Colonic mucosa (tissue), 4 donors: ENCODE measurements around the gene FOXA3. TPM values are rescaled to one million over a fixed set of nuclear protein-coding genes. Genes with fewer than 3 reads are reported as not detected.

ENCODE experiments used
- DNase-seq: peaks from one replicate; pipeline ENCODE4 v3.0.0-alpha.2; 2020
- H3K27ac ChIP-seq: fragments of 200-600 bp; one replicate; pipeline ENCODE4 v1.8.0; 2021
- H3K27me3 ChIP-seq: fragments of 200-600 bp; one replicate; pipeline ENCODE4 v1.8.0; 2021
- H3K36me3 ChIP-seq: fragments of 200-600 bp; one replicate; pipeline ENCODE4 v1.8.0; 2021
- H3K4me1 ChIP-seq: fragments of 200-600 bp; one replicate; pipeline ENCODE4 v1.8.0; 2021; ENCODE audit warnings: mild to moderate bottlenecking
- H3K4me3 ChIP-seq: fragments of 200-600 bp; one replicate; pipeline ENCODE4 v1.8.0; 2021
- H3K9ac ChIP-seq, 2 donors: one replicate each; pipeline ENCODE4 v1.7.0; 2013; ENCODE audit warnings: control low read depth in 2 of 2, low read depth in 2 of 2, low read length in 2 of 2
- H3K9me3 ChIP-seq: fragments of 200-600 bp; one replicate; pipeline ENCODE4 v1.8.0; 2021
- intact Hi-C: fragments of 100-400 bp; cut with DNase I; formaldehyde crosslinking; loops from one replicate; pipeline ENCODE4 v1.14.1; 2022
- total RNA-seq, 2 donors: library from RNA; stranded (reverse); fragmentation: NEBNext Ultra II Directional in 1 of 2; extraction: Animal tissue kit (Norgen Biotek cat#: 25700) in 1 of 2; gene quantifications; one replicate each; pipeline ENCODE4 v1.2.1, GENCODE V29; 2021
- TF ChIP-seq, protein P1 (sequence below): fragments of 200-600 bp; IDR thresholded peaks from one replicate; pipeline ENCODE4 v1.8.0; 2022; ENCODE audit warnings: antibody characterized with exemption, mild to moderate bottlenecking
- donor health status: healthy.
- donor health status: DM: no; HTN: no; CAD: no.
- donor health status: DM: no; HTN: no; CAD: no.

Gene FOXA3
- total RNA-seq, 2 donors from 2014 or later = 48.5 to 55.9 TPM

DNA sequence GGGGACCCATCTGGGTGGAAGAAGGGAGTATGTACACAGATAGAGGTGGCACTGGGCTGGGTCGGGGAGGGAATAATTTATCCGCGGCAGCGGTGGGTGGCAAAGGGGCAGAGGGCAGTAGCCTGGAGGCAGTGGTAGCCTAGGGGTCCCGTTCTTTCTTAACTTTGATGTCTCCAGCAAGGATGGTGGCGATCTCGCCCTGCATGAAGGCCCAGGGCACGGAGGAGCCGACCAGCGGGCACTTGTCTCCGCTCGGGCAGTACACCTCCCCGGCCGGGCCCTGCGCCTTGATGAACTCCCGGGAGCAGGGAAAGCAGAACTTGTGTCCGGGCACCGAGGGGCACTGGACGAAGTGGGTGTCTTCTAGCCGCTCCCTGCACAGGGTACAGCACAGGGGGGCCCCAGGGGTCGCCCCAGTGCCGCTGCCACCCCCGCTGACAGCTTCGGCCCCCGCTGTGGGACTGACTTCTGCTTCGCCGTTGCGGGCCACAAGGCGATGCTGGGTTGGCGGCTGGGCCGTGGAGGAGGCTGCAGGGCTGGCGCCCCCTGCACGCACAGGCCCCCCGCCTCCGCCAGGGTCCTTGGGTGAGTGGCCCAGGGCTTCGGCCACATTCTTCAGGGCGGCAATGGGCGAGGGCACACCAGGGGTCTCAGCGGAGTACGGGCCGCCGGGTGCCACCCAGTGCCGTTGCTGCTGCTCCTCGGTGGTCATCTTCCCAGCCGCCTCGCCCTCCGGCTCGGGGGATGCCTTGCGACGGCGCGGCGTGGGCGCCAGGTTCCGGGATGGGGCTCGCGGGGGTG is 20.0 kb downstream of the FOXA3 start:
- peak overlapping the region in 1 of 2 donors; percentile 16 for H3K9ac ChIP-seq
- H3K27ac ChIP-seq = no peak overlapping the region
- peaks cover 21% of the 10 kb centered on the region for H3K4me1 ChIP-seq
- no peaks in the 10 kb centered on the region for H3K9me3 ChIP-seq
- intact Hi-C loops = loop anchor here (1.0 to 10.0 kb wide), 2 partner anchors 21 to 69 kb away; partner anchors contain the start of genes RSPH6A and SYMPK
- H3K27me3 ChIP-seq = no peaks in the 10 kb centered on the region
- no peak overlapping the region for H3K4me3 ChIP-seq
- TF ChIP-seq, protein P1, sequence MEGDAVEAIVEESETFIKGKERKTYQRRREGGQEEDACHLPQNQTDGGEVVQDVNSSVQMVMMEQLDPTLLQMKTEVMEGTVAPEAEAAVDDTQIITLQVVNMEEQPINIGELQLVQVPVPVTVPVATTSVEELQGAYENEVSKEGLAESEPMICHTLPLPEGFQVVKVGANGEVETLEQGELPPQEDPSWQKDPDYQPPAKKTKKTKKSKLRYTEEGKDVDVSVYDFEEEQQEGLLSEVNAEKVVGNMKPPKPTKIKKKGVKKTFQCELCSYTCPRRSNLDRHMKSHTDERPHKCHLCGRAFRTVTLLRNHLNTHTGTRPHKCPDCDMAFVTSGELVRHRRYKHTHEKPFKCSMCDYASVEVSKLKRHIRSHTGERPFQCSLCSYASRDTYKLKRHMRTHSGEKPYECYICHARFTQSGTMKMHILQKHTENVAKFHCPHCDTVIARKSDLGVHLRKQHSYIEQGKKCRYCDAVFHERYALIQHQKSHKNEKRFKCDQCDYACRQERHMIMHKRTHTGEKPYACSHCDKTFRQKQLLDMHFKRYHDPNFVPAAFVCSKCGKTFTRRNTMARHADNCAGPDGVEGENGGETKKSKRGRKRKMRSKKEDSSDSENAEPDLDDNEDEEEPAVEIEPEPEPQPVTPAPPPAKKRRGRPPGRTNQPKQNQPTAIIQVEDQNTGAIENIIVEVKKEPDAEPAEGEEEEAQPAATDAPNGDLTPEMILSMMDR = no peak
- DNase-seq = no peak
- H3K36me3 ChIP-seq = no peaks in the 10 kb centered on the region

DNA sequence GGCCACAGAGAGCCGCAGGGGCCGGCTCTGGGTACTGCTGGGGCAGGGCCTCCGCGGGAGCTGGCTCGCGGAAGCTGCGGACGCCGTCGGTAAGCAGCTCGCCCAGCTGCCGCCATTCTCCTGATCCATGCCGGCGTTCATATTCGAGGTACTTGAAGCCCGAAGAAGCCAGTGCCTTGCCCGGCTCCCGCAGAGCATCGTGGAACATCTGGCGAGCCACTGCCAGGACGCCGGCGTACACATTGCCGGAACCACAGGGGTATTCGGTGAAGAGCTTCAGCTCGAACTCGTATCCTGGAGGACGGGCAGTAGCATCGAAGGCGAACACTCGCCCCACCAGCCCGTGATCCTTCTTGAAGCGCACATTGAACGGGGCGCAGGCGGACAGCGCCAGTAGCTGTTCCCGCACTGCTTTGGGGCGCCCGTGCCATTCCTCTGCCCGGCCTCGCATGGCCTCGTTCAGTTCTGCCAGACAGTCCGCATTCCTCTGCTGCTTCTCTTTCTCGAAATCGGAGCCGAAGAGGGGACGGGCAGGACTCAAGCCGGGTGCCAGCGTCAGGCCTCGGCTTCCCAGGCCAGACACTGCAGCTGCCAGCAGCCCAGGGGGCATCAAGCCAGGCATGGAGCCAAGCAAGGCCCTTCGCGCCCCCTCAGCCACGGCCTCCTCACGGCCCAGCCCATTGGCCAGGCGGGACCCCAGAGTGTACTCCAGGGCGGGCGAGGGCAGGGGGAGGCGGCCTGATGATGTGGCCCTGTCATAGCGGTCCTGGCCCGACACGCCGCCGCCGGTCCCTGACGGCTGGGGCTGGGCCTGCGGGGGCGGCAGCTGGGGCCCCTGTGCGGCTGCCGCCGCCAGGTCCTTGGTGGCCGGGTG is 20.8 kb downstream of the FOXA3 start:
- Histone ChIP-seq H3K4me1 (peaks cover 21% of the 10 kb centered on the region), H3K9me3 (no peaks in the 10 kb centered on the region), H3K9ac (peak overlapping the region; percentile 51 to 84), H3K4me3 (peak overlapping the region; percentile 89), H3K27me3 (no peaks in the 10 kb centered on the region), H3K36me3 (no peaks in the 10 kb centered on the region), H3K27ac (peak overlapping the region; percentile 89)
- intact Hi-C loops = loop anchor here (10.0 kb wide), 1 partner anchor 70 kb away; the partner anchor contains the start of gene RSPH6A
- no peak for DNase-seq
- TF ChIP-seq, protein P1 = no peak

DNA sequence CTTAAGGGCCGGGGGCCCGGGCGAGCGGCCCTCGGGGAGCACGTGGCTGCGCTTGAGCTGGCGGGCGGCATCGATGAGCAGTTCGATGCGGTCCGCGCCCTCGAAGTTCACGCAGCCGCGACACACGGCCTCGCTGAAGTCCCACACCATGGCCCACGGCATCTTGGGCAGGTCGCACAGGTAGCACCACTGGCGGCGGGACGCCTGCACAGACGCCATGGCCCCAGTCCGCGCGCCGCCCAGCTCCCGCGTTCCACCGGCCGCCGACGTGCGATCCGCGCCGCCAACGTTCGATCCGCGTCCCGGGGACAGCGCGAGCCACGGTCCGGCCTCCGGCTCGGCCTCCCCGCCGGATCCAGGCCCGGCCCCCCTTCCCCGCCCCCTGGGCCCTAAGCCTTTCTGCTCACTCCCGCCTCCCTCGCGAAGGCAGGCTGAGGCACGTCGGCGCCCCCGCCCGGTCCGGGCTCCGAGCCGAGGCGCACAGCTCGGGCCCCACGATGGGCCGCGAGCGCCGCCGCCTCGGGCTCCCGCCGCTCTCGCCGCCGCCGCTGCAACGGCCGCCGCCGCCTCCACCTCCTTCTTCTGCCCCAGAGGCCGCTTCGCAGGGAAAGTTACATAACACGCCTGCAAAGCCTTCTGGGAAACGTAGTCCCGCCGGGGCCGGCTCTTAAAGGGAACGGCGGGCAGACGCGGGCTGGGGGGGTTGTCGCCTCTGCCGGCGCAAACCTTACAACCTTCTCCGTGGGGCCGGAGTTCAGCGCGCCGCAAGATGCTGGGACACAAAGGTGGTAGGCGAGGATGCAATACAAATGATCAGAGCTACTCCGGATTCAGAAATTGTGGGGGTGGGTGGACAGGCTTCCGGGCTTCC is 21.7 kb downstream of the FOXA3 start, which contains the start of gene IRF2BP1:
IRF2BP1 (minus strand) TSS at position 586 of the 871 bp plus-strand sequence; CDS start at position 219, 367 bp downstream.
- intact Hi-C loops = loop anchor here (10.0 kb wide), 1 partner anchor 71 kb away; the partner anchor contains the start of gene RSPH6A
- Histone ChIP-seq H3K9me3 (no peaks in the 10 kb centered on the region), H3K27me3 (no peaks in the 10 kb centered on the region), H3K9ac (peak within 1 kb of the TSS; percentile 84 to 89), H3K4me1 (peaks cover 21% of the 10 kb centered on the region), H3K4me3 (peak within 1 kb of the TSS; percentile 89), H3K27ac (peak within 1 kb of the TSS; percentile 89), H3K36me3 (no peaks in the 10 kb centered on the region)
- TF ChIP-seq, protein P1 = no peak
- DNase-seq = peak; percentile 94

DNA sequence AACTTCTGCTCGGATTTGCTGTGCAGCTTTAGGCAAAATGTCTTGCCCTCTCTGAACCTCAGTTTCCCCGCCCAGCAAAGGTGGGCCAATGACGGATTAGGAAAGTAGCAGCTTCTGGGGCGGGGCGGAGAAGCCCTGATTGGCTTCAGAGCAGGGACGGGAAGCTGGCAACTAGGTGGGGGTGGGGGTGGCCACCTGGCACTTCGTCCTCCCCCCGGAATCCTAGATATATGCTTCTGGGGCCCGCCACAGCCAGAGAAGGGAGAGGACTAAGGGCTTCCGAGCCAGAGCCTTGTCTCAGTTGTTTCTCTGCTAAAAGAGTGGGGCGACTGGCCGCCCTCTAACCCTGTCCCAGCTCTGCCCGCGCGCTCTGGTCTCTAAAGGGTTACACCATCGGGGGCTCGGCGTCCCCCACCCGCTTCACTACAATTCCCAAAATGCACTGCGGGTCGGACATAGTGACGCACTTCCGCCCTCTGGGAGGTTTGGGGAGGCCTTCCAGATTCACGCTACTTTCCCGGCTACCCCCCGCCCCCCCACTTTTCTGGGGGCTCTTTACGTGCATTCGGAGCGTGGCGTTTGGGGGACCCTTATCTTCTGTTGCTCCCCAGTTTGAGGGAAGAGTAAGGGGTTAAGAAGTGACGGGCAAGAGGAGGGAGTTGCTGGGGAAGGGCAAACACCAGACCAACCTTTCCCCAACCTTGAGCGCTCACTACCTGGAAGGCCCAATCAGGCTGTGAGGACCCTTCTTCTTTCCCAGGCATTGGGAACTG is 22.5 kb downstream of the FOXA3 start:
- Histone ChIP-seq H3K27me3 (no peaks in the 10 kb centered on the region), H3K9me3 (no peaks in the 10 kb centered on the region), H3K36me3 (no peaks in the 10 kb centered on the region), H3K9ac (peak overlapping the region; percentile 76 to 89), H3K27ac (peak overlapping the region; percentile 89), H3K4me1 (peaks cover 21% of the 10 kb centered on the region), H3K4me3 (peak overlapping the region; percentile 89)
- intact Hi-C loops = loop anchor here (10.0 kb wide), 1 partner anchor 72 kb away; the partner anchor contains the start of gene RSPH6A
- TF ChIP-seq, protein P1 = no peak
- peak; percentile 95 for DNase-seq
